K562 (cell line): ENCODE data around the gene MSH3.

ENCODE experiments used
- FOXK2 ChIP-seq, 2 experiments: fragments of 450-650 bp; IDR thresholded peaks in 1 of 2; conservative IDR thresholded peaks in 1 of 2; 2 replicates each; pipeline ENCODE4 v1.6.1; 2016; ENCODE audit warnings: low read depth in 2 of 2, mild to moderate bottlenecking in 1 of 2
- MEF2D ChIP-seq: conservative IDR thresholded peaks from 2 replicates; pipeline ENCODE4 v1.6.1; 2016; ENCODE audit warnings: low read depth, missing genetic modification characterization, missing compliant biosample characterization
- NFRKB ChIP-seq: fragments of 450-650 bp; IDR thresholded peaks from 2 replicates; pipeline ENCODE4 v1.6.1; 2016; ENCODE audit warnings: low read depth
- POLR2A ChIP-seq: fragments of 450-650 bp; conservative IDR thresholded peaks from 2 replicates; pipeline ENCODE4 v1.6.1; 2016
- TEAD4 ChIP-seq, 2 experiments: sonication (generic) in 1 of 2; formaldehyde crosslinking in 1 of 2; IDR thresholded peaks; 2 replicates each; pipeline versions ENCODE4 v1.6.1 to v1.8.0; 2012 to 2022; ENCODE audit warnings: borderline replicate concordance in 1 of 2, inconsistent platforms in 1 of 2, low read length in 1 of 2, mild to moderate bottlenecking in 1 of 2, missing genetic modification reagents in 1 of 2
- TF ChIP-seq, protein P1 (sequence below), 3 experiments: IDR thresholded peaks in 2 of 3; conservative IDR thresholded peaks in 1 of 3; 2 replicates each; pipeline ENCODE4 v1.5.1; 2011 to 2012; ENCODE audit warnings: low read length in 3 of 3, mild to moderate bottlenecking in 3 of 3, control low read depth in 2 of 3, improper control_type of control experiment in 1 of 3, inconsistent platforms in 1 of 3, low read depth in 1 of 3, mixed read lengths in 1 of 3, moderate library complexity in 1 of 3; ENCODE audit not compliant: insufficient read depth in 2 of 3
- TF ChIP-seq, protein P2 (sequence below): fragments of 250-450 bp; sonication (Bioruptor Pico); IDR thresholded peaks from 2 replicates; pipeline ENCODE4 v1.8.0; 2021; ENCODE audit warnings: moderate library complexity, mild to moderate bottlenecking, inconsistent platforms
- TF ChIP-seq, protein P3 (sequence below), 3 experiments: fragments of 200-800 bp in 1 of 3; fragments of 250-450 bp in 1 of 3; fragments of 450-650 bp in 1 of 3; sonication (Bioruptor Pico) in 1 of 3; sonication (Bioruptor generic) in 1 of 3; formaldehyde crosslinking in 1 of 3; IDR thresholded peaks; 2 replicates each; pipeline versions ENCODE4 v1.6.1 to v1.8.0; 2016 to 2022; ENCODE audit warnings: mild to moderate bottlenecking in 2 of 3, missing genetic modification characterization in 2 of 3, missing compliant biosample characterization in 1 of 3, moderate library complexity in 1 of 3

DNA sequence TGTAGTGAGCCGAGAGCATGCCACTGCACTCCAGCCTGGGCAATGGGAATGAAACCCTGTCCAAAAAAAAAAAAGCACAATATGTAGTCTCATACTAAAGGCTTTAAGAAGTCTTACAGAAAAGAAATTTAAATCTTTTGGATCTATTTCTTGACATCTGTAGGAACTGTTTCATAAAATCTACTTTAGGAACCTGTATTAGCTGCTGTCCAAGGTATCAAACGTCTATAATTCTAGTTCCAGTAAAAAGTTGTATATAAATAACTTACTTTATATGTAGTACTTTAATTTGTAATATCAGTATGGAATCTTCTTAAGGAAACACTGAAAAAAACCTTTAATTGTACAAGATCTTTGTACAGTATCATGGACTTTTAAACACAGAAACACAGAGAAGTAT is 199.0 kb downstream of the MSH3 start:
- TF ChIP-seq, protein P1, sequence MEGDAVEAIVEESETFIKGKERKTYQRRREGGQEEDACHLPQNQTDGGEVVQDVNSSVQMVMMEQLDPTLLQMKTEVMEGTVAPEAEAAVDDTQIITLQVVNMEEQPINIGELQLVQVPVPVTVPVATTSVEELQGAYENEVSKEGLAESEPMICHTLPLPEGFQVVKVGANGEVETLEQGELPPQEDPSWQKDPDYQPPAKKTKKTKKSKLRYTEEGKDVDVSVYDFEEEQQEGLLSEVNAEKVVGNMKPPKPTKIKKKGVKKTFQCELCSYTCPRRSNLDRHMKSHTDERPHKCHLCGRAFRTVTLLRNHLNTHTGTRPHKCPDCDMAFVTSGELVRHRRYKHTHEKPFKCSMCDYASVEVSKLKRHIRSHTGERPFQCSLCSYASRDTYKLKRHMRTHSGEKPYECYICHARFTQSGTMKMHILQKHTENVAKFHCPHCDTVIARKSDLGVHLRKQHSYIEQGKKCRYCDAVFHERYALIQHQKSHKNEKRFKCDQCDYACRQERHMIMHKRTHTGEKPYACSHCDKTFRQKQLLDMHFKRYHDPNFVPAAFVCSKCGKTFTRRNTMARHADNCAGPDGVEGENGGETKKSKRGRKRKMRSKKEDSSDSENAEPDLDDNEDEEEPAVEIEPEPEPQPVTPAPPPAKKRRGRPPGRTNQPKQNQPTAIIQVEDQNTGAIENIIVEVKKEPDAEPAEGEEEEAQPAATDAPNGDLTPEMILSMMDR (IDR thresholded peaks at IDR 0.05 in 2 of 3, conservative IDR thresholded peaks at IDR 0.05 in 1 of 3; ENCODE audit: insufficient read depth in 2 of 3, low read depth in 1 of 3, low read length in 3 of 3), result no peak
- TF ChIP-seq FOXK2 (conservative IDR thresholded peaks at IDR 0.05 in 1 of 2, IDR thresholded peaks at IDR 0.05 in 1 of 2; ENCODE audit: low read depth in 2 of 2), result no peak
- TF ChIP-seq TEAD4 (IDR thresholded peaks at IDR 0.05; ENCODE audit: low read length), result no peak
- no peak for TF ChIP-seq TEAD4 (CRISPR knock-in tag; IDR thresholded peaks at IDR 0.05; ENCODE audit: borderline replicate concordance)
- no peak for TF ChIP-seq POLR2A
- TF ChIP-seq, protein P2, sequence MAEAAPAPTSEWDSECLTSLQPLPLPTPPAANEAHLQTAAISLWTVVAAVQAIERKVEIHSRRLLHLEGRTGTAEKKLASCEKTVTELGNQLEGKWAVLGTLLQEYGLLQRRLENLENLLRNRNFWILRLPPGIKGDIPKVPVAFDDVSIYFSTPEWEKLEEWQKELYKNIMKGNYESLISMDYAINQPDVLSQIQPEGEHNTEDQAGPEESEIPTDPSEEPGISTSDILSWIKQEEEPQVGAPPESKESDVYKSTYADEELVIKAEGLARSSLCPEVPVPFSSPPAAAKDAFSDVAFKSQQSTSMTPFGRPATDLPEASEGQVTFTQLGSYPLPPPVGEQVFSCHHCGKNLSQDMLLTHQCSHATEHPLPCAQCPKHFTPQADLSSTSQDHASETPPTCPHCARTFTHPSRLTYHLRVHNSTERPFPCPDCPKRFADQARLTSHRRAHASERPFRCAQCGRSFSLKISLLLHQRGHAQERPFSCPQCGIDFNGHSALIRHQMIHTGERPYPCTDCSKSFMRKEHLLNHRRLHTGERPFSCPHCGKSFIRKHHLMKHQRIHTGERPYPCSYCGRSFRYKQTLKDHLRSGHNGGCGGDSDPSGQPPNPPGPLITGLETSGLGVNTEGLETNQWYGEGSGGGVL (CRISPR knock-in tag), result no peak
- TF ChIP-seq, protein P3, sequence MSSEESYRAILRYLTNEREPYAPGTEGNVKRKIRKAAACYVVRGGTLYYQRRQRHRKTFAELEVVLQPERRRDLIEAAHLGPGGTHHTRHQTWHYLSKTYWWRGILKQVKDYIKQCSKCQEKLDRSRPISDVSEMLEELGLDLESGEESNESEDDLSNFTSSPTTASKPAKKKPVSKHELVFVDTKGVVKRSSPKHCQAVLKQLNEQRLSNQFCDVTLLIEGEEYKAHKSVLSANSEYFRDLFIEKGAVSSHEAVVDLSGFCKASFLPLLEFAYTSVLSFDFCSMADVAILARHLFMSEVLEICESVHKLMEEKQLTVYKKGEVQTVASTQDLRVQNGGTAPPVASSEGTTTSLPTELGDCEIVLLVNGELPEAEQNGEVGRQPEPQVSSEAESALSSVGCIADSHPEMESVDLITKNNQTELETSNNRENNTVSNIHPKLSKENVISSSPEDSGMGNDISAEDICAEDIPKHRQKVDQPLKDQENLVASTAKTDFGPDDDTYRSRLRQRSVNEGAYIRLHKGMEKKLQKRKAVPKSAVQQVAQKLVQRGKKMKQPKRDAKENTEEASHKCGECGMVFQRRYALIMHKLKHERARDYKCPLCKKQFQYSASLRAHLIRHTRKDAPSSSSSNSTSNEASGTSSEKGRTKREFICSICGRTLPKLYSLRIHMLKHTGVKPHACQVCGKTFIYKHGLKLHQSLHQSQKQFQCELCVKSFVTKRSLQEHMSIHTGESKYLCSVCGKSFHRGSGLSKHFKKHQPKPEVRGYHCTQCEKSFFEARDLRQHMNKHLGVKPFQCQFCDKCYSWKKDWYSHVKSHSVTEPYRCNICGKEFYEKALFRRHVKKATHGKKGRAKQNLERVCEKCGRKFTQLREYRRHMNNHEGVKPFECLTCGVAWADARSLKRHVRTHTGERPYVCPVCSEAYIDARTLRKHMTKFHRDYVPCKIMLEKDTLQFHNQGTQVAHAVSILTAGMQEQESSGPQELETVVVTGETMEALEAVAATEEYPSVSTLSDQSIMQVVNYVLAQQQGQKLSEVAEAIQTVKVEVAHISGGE (CRISPR knock-in tag; IDR thresholded peaks at IDR 0.05), result no peak
- TF ChIP-seq MEF2D (tag), result no peak
- no peak for TF ChIP-seq NFRKB
